ENCODE results near the gene RTKN2.
"Not testable (repeated sequence)": the region's sequence is repeated elsewhere in the genome, so short reads cannot be mapped to it uniquely, and the experiment has no call there.

The RTKN2 gene

DNA sequence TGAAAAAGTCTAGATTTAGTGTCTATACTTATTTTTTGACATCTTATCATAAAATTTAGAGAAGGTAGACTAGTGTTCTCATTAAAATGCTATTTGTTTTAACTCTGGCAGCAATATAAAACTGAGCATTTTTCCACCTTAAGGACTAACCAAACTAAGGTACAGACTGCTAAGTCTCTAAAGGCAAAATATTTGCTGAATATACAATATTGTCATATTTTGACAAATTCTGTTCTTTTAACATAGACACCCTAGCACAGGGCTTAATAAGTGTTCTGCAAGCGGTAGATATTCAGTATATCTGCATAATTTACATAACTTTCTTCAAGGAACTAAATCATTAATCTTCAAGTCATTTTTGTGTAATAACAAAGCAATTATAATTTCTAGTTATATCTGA, 8.6 kb downstream of the RTKN2 start:
- no peak for DNase-seq (ENCODE audit: low spot score)
- FAIRE-seq, result no peak

DNA sequence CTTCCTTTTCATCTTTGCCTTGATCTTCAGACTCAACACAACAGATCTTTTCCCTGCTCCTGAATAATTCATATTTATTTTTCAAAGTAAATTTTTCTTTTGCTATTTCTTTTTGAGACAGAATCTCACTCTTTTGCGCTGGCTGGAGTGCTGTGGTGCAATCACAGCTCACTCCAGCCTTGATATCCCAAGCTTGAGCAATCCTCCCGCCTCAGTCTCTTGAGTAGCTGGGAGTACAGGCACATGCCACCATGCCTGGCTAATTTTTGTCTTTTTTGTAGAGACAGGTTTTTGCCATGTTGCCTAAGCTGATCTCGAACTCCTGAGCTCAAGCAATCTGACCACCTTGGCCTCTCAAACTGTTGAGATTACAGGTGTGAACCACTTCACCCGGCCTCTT, 9.2 kb downstream of the RTKN2 start:
- DNase-seq (ENCODE audit: low spot score) (no peak), FAIRE-seq (no peak)

DNA sequence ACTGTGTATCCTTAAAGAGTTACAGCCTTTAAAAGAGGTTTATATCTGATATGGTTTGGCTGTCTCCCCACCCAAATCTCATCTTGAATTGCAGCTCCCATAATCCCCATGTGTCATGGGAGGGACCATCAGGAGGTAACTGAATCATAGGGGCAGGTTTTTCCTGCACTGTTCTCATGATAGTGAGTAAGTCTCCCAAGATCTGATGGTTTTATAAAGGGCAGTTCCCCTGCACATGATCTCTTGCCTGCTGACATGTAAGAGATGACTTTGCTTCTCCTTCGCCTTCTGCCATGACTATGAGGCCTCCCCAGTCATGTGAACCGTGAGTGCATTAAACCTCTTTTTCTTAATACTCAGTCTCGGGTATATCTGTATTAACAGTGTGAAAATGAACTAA, 9.7 kb downstream of the RTKN2 start:
- FAIRE-seq, result no peak
- no peak for DNase-seq (ENCODE audit: low spot score)

DNA sequence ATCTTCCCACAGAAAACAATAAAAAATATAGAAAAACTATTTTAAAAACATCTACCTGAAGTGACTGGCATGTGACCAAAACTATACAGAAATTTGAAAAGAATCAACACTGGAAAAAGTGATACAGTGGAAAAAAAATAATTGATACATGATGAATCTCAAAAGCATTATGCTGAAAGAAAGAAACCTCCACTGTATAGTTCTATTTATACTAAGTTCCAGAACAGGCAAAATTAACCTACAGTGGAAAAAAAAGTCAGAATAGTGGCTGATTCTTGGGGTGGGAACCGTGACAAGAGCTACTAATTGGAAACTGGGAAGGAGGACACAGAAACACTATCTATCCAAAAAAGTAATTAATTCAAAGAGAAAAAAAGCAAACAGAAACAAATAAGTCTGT, 14.9 kb downstream of the RTKN2 start:
- DNase-seq (ENCODE audit: low spot score), result no peak
- no peak for FAIRE-seq

DNA sequence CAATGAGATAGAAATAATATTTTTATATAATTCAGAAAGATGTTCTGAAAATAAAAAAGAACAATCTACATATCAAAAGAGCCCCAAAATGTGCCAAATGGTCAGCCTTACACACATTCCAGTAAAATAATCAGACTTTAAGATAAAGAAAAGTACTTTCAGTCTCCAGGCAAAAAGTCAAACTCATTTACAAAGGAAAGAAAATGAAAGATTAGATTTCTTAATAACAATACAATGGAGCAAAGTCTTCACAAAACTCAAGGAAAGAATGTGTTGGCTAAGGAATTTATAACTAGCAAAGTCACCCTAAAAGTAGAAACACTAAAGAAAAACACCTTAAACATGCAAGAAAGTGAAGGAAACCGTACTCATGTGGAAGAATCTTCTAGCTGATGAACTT, 16.6 kb downstream of the RTKN2 start:
- DNase-seq (ENCODE audit: low spot score) (no peak), FAIRE-seq (no peak)

DNA sequence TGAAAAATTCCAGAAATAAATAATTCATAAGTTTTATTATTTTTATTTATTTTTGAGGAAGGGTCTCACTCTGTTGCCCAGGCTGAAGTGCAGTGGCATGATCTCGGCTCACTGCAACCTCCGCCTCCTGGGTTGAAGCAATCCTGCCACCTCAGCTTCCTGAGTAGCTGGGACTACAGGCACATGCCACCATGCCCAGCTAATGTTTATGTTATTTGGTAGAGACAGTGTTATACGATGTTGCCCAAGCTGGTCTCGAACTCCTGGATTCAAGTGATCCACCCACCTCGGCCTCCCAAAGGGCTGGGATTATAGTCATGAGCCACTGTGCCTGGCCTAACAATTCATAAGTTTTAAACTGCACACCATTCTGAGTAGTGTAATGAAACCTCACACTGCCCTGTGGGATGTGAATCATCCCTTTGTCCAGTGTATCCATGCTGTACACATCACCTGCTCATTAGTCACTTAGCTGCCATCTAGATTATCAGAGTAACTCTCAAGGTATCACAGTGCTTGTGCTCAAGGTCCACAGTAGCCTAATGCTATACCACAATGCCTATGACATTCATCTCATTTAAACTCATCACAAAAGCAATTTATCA, 17.9 kb downstream of the RTKN2 start:
- FAIRE-seq, result peak; percentile 98
- peak; percentile 96 for DNase-seq (ENCODE audit: low spot score)

DNA sequence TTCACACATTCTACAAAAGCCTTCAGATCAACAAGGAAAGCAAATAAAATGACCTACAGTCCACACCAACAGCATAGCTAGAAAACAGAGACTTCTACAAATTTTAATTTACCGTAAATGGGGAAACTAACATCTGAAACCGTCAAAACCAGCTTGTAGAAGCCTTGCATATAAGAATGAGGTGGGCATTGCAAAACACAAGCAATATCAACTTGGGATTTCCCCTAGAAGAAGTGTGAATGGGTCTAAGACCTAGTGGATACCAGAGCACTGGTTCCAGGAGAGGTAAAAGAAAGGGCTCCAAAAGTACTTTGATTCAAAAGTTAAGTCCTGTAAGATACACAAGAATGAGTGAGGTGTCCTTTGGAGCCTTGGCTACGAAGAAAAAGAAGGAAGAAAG, 18.7 kb downstream of the RTKN2 start:
- DNase-seq (ENCODE audit: low spot score) (no peak), FAIRE-seq (no peak)

DNA sequence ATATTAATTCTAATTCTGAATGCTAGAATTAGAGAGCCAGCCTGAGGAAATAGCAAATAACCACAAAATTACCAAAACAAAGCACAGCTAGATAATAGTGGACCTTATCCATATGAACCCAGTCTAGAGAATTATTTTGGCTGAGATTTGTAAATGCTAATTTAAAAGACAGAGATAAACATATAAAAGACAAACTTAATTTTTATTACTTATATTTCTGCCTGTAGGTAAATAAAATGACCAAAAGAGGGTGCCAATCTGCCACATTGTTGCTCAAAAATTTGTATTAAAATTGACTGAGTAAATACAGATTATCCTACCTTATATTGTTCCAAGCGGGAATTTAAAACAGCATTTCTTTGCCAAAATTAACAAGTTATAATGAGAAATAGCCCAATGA, 20.2 kb downstream of the RTKN2 start:
- DNase-seq (ENCODE audit: low spot score), result no peak
- FAIRE-seq, result peak; percentile 71

DNA sequence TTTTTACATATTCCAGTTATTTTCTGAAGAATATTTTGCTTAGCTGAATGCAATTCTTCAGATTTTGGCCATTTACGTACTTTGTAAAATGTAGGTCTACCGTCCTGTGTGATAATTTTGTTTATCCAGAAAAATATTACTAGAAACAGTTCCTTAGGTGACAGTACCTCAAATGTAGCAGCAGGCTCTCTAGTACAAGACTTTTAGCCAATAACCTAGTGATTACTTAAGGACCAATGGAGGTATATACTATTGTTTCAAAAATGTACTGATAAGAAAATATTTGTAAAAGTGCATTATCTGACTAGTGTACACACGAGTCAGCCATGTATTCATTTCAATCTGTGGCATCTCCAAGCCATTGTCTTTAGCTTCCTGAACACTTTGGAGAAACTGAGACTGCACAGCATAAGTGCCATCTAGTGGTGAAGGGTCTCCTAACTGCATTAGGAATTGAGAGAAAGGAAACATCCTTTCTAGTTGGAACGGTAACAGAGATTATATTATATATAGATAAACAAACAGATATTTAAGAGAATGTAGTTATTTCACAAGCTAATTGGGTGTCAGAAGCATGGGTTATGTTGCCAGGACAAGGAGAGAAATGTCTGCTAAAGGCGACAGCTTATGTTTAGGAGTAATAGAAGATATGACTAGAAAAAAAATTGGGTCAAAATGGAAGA, 23.7 kb downstream of the RTKN2 start:
- DNase-seq (ENCODE audit: low spot score), result peak; percentile 59
- FAIRE-seq, result no peak

DNA sequence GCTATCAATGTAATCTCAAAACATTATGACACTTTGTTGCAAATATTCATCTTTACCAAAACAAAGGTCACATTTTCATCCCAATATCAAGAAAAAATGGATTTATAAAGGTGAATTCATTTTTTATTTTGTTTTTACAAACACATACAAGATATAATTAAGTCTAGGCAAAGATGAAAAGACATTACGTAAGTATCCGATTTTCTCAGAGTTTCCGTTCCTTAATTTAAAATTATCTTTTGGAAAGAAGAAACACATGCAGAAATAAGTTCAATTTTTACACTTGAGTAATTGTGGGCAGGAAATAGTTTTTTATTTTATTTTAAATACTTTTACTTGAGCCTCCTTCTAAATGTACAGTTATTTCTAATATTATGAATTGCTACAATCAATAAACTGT, 24.6 kb downstream of the RTKN2 start:
- DNase-seq (ENCODE audit: low spot score) (no peak), FAIRE-seq (no peak)

DNA sequence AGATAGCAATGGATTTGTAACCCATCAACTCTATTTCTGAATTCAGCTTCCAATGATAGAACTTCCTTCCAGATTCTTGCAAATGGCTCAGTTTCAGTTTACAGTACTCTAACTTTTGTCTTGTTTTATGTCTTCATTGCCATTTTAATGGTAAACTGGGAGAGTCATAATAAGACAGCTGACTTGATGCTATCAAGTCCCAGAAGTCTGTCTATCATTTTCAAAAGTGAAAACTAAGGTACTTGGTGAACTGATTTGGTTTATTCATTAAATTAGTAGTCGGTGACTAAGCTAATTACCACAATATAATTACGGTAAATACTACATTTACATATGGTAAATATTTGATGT, 25.0 kb downstream of the RTKN2 start:
- FAIRE-seq, result no peak
- DNase-seq (ENCODE audit: low spot score), result no peak

DNA sequence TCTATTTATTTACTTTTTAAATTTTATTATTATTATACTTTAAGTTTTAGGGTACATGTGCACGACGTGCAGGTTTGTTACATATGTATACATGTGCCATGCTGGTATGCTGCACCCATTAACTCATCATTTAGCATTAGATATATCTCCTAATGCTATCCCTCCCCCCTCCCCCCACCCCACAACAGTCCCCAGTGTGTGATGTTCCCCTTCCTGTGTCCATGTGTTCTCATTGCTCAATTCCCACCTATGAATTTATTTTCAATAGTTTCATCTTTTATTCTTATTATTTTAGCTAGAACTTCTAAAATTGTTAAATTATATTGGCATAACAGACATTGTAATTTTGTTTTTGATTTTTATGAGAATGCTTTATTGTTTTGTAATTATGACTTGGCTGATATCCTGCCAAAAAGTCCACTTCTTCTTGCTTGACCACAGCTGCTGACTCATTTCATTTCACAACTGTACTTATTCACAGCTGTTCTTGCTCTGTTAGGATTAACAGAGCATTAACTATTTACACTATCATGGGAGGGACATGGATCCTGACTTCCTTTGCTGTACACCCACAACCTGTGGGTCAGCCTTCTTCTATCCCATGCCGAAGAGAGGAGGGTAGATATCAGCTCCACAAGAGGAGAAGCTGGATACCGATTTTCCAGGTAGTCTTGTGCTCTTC, 25.5 kb downstream of the RTKN2 start:
- FAIRE-seq (peak; percentile 98), DNase-seq (ENCODE audit: low spot score) (peak; percentile 91)

DNA sequence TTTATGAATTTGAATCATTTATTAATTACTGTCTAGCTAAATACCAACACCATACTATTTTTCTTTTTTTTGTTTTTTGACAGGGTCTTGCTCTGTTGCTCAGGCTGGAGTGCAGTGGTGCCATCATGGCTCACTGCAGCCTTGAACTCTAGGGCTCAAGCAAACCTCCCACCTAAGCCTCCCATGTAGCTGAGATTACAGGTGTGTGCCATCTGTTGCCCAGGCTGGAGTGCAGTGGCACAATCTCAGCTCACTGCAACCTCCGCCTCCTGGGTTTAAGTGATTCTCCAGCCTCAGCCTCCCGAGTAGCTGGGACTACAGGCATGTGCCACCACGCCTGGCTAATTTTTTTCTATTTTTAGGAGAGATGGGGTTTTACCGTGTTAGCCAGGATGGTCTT, 27.1 kb downstream of the RTKN2 start:
- FAIRE-seq; DNase-seq (ENCODE audit: low spot score): not testable (repeated sequence)

DNA sequence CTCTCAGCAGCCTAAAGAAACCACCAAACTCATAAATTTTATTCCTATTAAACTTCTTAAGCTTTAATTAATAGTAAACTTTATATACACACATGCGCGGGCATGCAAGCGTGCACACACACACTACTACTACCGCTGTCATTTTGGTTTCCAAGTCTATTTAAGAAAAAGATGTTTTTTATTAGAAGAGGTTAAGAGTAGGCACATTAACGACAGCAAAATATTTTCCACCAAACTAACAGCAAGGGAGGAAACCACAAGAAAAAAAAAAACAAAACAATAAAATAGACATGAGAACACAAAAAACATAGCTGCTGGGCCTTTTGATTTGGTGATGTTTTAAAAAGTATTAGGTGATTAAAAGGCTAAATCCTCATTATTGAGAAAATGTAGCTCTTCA, 28.6 kb downstream of the RTKN2 start:
- DNase-seq (ENCODE audit: low spot score), result no peak
- FAIRE-seq, result no peak

DNA sequence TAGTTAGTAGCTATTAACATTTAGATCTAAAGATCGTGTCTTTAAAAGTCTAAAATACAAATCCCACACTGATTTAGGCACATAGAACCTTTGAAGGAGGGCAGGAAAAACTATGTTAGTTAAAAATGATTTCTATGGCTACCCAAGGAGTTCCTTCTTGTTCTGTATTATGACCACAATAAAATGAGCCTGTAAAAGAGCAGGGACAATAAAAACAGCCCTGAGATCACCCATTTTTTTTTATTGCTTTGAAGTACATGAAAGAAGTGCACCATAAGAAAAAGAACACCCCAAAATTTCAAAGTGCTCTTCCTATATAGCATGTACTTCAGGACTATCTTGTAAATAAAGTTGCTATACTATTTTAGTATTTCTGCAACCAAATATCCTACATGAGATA, 29.8 kb downstream of the RTKN2 start:
- FAIRE-seq (no peak), DNase-seq (ENCODE audit: low spot score) (no peak)

DNA sequence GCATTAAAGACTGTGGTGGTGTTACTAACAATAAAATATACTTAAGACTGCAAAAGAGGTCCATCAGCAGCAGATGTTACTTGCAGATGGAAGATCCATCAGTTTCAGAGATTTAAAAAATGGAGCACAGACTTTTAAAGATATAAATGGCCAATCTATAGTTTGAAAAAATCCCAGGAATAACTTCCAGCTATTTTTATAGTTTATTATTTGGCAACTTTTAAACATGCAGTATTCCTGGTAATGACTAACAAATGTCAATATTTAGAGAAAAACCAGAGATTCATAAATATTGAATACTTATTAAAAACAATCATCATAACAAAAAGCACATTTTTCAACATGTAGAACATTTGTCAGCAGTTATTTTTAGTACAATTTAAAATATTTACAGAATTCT, 30.7 kb downstream of the RTKN2 start:
- no peak for DNase-seq (ENCODE audit: low spot score)
- FAIRE-seq, result no peak

DNA sequence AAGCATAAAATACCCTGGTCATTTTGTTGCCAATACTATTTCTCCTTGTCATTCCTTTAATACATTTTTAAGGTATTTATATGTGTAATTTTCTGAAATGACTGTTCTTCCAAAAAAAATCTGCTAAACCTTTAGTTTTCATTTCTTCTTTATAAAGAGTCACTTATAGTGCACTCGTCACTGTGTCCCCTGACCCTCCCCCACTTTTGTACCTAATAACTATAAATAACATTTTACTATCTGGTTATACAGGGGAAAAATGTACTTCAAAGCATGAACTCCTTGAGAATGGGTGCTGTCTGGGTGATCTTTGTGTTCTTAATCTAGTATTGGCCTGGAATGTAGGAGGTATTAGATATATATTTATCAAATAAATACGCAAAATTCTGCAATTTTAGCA, 31.1 kb downstream of the RTKN2 start:
- DNase-seq (ENCODE audit: low spot score), result no peak
- no peak for FAIRE-seq

DNA sequence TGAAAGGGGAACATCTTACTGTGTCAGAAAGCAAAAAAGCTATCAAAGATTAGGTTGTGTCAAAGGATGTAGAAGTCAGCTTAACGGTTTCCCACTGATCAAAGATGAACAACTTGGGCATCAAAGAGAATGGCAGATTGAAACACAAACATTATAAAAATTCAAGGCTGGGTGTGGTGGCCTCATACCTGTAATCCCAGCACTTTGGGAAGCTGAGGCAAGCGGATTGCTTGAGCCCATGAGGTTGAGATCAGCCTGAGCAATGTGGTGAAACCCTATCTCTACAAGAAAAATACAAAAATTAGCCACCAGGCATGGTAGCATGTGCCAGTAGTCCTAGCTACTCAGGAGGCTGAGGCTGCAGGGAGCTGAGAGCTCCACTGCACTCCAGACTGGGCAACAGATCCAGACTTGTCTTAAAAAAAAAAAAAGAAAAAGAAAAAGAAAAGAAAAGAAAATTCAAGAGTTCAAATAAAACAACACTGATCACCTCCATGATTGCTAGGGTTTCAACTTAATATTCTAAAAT, 34.5 kb downstream of the RTKN2 start:
- FAIRE-seq (no peak), DNase-seq (ENCODE audit: low spot score) (no peak)

DNA sequence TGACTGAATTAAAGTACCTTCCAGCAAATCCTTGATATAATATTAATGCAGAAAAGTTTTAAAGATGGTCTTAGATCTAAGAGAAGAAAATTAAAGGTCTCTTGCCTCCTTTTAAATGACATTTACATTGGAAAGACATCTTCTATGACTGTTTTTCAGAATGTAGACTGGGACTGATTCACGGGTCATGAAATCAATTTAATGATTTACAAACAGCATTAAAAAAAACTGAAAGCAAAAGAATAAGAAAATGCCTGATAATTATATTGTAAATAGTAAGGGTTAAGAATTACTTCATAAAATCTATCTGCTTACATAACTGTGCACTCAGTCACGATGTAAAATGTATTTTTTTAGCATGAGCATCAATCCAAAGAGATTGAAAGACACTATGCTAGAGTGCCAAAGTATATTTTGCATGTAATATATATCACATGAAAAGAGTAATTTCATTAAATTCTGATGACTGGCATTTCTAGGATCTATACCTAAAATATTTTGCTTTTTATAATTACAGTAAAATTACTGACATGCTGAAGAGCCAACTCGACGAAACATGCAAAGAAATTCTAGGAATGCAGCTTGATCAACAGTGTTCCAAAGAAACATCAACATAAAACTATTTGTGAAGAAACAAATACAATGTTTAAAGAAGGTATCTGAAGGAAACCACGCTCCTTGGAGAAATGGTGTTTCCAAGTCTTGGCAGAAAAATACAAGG, 35.1 kb downstream of the RTKN2 start:
- DNase-seq (ENCODE audit: low spot score) (no peak), FAIRE-seq (peak; percentile 64)

DNA sequence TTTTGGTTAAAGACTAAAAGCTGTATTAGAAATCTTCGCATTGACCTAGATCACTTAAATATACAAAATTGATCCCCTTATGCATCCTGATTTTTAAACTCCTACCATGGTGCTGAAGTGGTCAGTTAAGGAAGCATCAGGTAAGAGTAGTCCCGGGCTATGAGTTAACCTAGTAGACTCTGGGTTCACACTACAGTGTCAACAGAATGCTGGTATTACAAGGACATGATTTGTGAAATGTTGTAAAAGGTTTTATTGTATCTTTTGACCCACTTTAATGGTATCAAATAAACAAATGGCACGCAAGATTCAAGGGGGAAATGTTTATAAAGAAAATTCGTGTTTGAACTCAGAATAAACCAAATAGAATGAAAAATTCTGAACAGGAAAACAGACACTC, 36.8 kb downstream of the RTKN2 start:
- FAIRE-seq (no peak), DNase-seq (ENCODE audit: low spot score) (no peak)

DNA sequence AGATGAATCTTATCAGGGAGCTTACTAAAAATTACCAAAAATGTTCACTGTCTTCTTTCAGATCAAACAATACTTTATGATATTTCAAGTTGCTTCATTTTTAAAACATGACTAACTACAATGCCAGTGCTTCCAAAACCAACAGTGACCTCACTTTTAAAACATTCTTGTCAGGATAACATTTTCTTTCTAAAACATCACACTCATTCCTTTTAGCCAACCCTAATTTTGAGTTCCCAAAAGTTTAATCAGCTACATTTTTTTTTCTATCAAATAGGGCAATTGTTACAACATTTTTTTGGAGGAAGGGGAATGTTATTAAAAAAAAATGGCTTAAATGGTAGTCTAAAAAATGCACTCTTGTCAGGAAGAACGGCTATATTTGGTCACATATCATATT, 37.3 kb downstream of the RTKN2 start:
- peak; percentile 66 for DNase-seq (ENCODE audit: low spot score)
- FAIRE-seq, result peak; percentile 97

Data from RCC 7860 (cell line).